HG03139 (cell line): ENCODE measurements around the gene NR4A1.

Experiments used
- ATAC-seq: cut with Tn5 transposase; IDR thresholded peaks from one replicate; pipeline ENCODE4 v1.9.1; 2021; ENCODE audit not compliant: unreplicated experiment

The NR4A1 gene

GRCh38 chr12:52041035-52041434 is 10.2 kb upstream of the NR4A1 start:
- no peak for ATAC-seq

DNA sequence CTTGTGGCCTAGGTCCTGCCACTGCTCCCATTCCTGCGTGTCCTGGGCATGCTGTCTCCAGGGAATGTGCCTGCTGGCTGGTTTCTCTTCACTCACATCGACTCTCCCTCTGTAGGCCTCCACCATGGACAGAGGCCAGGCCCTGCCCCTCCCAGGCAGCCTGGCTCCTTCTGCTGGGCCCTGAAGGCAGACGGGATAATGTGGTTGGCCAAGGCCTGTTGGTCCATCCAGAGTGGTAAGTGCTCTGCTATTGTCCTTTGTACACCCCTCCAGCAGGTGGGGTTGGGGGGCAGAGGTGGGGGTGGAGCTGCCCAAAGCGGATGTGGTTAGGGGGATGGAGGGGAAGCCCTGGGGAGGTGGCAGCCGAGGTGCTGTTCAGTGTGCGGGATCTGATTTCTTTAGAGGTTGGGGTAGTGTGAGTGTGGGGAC is 9.5 kb upstream of the NR4A1 start:
- ATAC-seq, result no peak

DNA sequence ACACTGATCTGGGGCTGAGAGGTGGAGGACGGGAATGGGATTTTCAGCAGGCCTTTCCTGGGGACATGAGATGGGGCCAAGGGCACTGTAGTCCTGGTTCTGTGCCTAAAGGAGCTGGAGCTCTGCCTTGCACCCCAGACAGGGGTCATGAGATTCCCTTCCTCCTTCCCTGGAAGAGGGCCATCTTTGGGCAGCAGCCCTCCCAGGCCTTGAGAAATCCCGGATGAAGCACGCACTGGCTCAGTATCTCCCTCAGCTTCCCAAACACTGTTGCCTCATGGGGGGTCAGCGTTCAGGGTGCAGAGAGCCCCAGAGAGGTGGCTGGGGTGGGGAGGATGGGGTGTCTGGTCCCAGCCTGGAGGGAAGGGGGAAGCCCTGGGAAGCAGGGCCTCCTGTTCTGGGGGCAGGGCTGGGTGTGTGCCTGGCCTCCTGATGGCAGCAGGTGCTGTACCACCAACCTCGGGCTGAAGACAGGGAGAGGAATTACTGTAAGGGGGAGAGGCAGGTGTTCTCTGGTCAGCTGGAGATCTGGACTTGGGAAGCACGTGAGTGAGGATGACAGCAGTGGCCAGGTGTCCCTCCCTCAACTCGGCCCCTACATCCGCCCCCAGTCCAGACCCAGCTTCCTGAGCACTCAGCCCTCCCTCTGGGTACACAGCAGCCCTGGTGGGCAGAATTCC is 8.4 kb upstream of the NR4A1 start:
- no peak for ATAC-seq

DNA sequence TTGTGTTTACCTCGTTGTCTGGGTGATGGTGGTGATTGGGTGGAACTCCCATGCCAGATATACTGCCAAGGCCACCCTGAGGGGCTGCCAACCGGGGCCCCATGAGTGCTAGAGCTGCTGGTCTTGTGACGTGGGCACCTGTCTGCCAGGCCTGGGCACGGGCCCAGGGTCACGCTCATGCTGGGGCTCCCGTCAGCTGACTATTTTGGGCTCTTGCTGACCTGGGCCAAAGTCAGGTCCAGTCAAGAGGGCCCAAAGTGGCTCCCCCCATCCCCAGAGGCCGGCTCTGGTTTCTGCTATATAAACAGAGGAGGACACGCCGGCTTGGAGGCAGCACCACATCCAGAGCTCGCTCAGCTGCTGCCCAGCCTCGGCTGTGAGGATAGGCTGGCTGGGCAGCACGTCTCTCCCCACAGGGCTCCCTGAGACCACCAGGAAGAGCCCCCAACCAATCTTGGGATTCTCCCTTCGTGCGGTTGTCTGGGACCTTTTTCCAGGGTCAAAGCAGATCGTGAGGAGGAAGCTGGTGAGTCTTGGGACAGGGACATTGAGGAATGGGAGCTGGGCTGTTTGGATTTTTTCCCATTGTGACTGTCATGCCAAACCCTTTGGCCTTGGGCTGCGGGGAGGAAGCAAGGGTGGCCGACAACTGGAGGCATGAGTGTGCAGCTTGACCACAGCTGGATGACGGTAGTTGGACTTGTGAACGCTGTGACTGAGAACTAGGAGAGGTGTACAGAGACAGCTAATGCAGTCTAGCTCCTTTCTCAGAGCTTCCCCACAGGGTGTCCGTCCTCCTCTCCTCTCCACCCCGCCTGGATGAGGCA is 7.6 kb upstream of the NR4A1 start:
- ATAC-seq, result no peak

GRCh38 chr12:52044292-52044983 is 6.8 kb upstream of the NR4A1 start:
- no peak for ATAC-seq

GRCh38 chr12:52045794-52046199 is 5.4 kb upstream of the NR4A1 start:
- no peak for ATAC-seq

- no peak for ATAC-seq
These were observed 4.4 kb upstream of the NR4A1 start for GRCh38 chr12:52046859-52047258.

DNA sequence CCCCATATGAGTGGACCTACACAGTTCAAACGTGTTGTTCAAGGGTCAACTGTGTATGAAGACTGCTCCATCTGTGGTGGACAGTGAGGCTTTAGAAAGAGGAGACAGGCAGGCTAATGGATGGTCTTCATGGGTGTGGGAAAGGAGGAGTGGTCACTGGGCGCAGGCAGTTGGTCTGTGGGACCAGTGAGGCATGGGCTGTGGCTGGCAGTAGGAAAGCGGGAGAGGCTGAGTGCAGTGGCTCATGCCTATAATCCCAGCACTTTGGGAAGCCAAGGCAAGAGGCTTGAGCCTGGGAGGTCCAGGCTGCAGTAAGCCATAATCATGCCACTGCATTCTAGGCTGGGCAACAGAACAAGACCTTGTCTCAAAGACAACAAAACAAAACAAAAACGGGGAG is 2.0 kb upstream of the NR4A1 start:
- ATAC-seq, result no peak

- no peak for ATAC-seq
These were observed 1.6 kb upstream of the NR4A1 start for GRCh38 chr12:52049688-52050087.

- ATAC-seq, result no peak
These were observed 1.0 kb upstream of the NR4A1 start for GRCh38 chr12:52050116-52050757.

- ATAC-seq, result no peak
These were observed 1.4 kb downstream of the NR4A1 start for GRCh38 chr12:52052468-52053186.

GRCh38 chr12:52053536-52054209 is 2.4 kb downstream of the NR4A1 start:
- no peak for ATAC-seq

DNA sequence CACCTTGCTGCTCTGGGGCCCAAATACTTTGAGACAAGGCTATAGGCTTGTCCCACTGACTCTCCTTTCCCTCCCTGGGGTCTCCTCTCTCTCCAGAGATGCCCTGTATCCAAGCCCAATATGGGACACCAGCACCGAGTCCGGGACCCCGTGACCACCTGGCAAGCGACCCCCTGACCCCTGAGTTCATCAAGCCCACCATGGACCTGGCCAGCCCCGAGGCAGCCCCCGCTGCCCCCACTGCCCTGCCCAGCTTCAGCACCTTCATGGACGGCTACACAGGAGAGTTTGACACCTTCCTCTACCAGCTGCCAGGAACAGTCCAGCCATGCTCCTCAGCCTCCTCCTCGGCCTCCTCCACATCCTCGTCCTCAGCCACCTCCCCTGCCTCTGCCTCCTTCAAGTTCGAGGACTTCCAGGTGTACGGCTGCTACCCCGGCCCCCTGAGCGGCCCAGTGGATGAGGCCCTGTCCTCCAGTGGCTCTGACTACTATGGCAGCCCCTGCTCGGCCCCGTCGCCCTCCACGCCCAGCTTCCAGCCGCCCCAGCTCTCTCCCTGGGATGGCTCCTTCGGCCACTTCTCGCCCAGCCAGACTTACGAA is 3.1 kb downstream of the NR4A1 start:
- ATAC-seq, result no peak

DNA sequence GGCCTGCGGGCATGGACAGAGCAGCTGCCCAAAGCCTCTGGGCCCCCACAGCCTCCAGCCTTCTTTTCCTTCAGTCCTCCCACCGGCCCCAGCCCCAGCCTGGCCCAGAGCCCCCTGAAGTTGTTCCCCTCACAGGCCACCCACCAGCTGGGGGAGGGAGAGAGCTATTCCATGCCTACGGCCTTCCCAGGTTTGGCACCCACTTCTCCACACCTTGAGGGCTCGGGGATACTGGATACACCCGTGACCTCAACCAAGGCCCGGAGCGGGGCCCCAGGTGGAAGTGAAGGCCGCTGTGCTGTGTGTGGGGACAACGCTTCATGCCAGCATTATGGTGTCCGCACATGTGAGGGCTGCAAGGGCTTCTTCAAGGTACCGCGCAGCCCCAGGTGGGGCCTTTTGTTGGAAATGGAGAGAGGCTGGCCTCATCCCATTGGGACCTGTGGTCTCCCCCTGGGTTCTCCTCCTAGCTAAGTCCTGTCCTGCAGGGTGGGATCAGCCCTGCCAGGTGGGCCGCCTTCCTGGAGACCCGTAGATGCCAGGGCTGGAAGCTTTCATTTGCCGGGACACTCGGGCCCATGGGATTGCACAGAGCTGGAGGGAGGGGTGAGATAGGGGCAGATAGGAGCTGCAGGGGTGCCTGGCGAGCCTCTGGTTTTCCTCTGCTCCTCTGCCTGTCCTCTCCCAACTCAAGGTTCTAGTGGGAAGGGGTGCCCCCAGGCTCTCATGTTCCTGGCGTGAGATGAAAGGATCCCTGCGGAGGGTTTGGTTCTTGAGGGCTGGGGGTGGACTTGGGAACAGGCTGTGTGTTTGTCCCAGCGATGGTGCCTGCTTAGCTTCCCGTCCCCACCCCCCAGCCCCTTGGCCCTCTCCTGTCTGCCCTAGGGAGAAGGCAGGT is 3.8 kb downstream of the NR4A1 start:
- ATAC-seq, result no peak

- ATAC-seq, result no peak
These were observed 4.8 kb downstream of the NR4A1 start for GRCh38 chr12:52055731-52056711.

GRCh38 chr12:52056801-52057637 is 5.8 kb downstream of the NR4A1 start:
- ATAC-seq, result no peak
